NCI-H1105 treated with DMSO at 0.1 percent for 48 hours (cell line): ENCODE results near the gene TMC4.
"Not testable (repeated sequence)": the region's sequence is repeated elsewhere in the genome, so short reads cannot be mapped to it uniquely, and the experiment has no call there.

Source experiments
- DNase-seq: peaks from one replicate; lab custom pipeline; 2025; lab: John Stamatoyannopoulos, UW

The TMC4 gene

GRCh38 chr19:54204767-54205468, 32.0 kb upstream of the TMC4 start:
- DNase-seq = no peak

GRCh38 chr19:54203151-54203611, 30.2 kb upstream of the TMC4 start:
- no peak for DNase-seq

DNA sequence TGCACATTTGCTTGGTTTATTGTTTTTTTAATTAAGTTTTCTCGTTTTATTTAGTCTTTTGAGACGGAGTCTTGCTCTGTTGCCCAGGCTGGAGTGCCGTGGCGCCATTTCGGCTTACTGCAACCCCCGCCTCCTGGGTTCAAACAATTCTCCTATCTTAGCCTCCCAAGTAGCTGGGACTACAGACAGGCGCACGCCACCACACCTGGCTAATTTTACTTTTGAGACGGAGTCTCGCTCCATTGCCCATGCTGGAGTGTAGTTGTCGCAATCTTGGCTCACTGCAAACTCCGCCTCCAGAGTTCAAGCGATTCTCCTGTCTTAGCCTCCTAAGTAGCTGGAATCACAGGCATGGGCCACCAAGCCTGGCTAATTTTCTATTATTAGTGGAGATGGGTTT, 29.0 kb upstream of the TMC4 start:
- DNase-seq = no peak

- DNase-seq = no peak
These were observed 28.3 kb upstream of the TMC4 start for GRCh38 chr19:54201172-54201701.

DNA sequence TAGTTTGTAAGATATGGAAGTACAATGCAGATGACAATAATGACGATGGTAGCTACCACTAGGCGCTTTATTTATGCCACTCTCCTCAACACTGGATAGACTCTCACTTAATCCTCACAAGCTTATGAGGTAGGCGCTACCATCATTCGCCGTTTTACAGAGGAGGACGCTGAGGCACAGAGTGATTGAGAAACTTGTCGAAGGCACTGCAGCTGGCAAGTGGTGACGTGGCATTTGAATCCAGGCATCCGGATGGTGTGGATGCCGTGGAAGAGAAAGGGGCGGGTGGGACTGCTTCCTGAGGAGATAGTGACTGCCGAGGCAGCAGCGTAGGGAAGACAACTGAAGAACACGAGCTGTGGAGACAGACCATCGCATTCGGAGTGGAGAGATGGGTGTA, 26.4 kb upstream of the TMC4 start:
- no peak for DNase-seq

DNA sequence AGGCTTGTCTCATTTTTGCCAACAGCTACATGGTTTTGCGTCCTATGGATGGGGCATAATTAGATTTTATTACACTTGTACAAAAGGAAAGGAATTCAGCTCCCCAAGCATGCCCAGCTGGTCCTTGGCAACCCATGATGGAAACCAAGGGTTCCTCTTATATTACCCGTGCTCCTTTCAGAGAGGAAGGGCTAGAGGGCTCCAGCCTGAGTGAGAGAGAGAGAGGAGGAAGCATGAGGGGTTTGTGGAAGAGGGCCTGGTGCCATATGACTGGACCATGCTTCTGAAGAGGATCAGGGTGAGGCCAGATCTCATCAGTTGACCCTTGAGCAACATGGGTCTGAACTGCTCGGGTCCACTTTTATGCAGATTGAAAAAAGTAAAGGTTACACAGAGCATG, 24.2 kb upstream of the TMC4 start:
- no peak for DNase-seq

DNA sequence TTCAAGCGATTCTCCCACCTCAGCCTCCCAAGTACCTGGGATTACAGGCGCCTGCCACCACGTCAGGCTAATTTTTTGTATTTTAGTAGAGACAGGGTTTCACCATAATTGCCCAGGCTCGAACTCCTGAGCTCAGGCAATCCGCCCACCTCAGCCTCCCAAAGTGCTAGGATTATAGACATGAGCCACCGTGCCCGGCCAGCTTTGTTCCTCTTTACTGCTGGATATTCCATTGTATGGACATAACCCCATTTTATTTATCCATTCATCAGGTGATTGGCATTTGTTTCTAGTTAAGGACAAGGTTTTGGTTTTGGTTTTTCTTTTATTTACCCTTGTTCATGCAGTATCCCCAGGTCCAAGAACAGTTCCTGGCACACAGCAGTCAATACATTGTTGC, 23.6 kb upstream of the TMC4 start:
- DNase-seq = no peak

DNA sequence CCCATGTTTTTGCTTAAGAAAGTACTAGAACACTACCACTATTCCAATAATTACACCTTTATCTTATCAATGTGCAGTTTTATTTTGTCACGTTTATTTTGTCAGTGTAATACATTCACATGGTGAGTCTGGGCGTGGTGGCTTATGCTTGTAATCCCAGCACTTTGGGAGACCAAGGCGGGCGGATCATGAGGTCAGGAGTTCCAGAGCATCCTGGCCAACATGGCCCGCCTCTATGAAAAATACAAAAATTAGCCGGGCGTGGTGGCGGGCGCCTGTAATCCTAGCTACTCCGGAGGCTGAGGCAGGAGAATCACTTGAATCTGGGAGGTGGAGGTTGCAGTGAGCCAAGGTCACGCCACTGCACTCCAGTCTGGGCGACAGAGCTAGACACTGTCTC, 21.5 kb upstream of the TMC4 start:
- not testable (repeated sequence) for DNase-seq

DNA sequence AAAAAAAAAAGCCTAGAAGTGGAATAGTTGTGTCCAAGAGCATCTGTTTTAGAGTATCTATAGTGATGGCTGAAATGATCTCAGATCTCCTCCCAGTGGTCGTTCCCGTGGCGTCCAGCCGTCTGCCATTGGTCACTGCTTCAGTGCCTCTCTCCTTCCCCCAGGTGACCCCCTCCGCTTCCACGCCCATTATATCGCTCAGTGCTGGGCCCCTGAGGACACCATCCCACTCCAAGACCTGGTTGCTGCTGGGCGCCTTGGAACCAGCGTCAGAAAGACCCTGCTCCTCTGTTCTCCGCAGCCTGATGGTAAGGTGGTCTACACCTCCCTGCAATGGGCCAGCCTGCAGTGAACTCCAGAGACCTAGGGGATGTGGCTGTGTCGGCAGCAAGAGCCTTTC, 20.1 kb upstream of the TMC4 start:
- DNase-seq = no peak

- DNase-seq = no peak
These were observed 19.0 kb upstream of the TMC4 start for GRCh38 chr19:54191811-54192453.

DNA sequence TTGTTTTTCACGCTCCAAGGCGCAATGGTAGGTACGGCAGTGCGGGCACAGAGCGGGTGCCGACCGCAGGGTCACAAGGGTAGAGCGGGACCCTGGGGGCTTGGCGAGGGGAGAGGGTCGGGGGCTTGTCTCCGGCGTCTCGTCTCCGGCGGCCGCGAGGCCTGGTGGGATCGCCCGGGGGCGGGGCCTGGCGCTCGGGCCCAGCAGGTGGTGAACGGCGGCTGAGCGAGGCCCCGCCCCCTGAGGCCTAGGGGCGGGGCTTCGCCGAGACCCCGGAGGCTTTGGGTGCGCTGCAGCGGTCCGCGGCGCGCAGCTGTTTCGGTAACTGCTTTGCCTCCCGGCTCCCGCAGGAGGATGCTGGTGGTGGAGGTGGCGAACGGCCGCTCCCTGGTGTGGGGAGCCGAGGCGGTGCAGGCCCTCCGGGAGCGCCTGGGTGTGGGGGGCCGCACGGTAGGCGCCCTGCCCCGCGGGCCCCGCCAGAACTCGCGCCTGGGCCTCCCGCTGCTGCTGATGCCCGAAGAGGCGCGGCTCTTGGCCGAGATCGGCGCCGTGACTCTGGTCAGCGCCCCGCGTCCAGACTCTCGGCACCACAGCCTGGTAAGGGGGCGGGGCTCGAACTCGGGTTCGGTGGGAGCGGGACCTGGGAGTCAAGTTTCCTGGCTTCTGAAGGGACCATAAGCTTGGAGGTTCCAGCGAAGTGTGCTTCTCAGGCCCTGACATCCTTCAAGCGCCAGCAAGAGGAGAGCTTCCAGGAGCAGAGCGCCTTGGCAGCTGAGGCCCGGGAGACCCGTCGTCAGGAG, 18.3 kb upstream of the TMC4 start, which contains the start of gene TSEN34:
TSS of gene TSEN34 (plus strand) at position 298 of the 800 bp plus-strand sequence. CDS start at position 355, 57 bp downstream.
- DNase-seq = peak; percentile 89

GRCh38 chr19:54190503-54191010, 17.6 kb upstream of the TMC4 start:
- DNase-seq = peak; percentile 99

- DNase-seq = peak; percentile 100
These were observed 17.0 kb upstream of the TMC4 start for GRCh38 chr19:54189735-54190502.

DNA sequence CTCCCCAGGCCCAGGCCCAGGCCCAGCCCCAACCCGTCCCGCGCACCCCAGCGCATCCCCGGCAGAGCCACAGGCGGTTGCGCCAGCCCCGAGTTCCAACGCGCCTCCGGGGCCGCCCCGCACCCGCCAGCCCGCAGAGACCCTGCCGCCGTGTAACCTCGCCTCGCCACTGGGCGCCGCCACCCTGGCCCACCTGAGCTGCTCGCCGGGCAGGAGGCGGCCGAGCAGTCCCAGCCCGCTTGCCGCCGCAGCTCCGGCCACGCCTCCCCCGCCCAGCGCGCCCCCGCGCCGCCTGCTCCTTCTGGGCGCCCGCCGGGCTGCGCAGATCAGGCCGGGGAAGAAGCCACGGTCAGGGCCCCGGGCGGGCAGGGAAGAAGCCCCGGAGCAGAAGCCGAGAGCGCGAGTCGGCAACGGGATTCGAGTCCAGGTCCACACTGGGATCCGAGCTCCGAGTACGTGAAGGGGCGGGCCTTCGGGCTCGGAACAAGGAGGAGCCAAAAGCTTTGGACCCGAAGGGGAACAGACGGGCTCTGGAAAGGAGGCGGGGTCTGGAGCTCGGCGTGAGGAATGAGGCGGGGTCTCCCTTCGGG, 16.3 kb upstream of the TMC4 start, which contains the start of gene MBOAT7:
TSS of gene MBOAT7 (minus strand) at position 436 of the 590 bp plus-strand sequence. CDS start 1,072 bp downstream, outside the sequence.
- no peak for DNase-seq

DNA sequence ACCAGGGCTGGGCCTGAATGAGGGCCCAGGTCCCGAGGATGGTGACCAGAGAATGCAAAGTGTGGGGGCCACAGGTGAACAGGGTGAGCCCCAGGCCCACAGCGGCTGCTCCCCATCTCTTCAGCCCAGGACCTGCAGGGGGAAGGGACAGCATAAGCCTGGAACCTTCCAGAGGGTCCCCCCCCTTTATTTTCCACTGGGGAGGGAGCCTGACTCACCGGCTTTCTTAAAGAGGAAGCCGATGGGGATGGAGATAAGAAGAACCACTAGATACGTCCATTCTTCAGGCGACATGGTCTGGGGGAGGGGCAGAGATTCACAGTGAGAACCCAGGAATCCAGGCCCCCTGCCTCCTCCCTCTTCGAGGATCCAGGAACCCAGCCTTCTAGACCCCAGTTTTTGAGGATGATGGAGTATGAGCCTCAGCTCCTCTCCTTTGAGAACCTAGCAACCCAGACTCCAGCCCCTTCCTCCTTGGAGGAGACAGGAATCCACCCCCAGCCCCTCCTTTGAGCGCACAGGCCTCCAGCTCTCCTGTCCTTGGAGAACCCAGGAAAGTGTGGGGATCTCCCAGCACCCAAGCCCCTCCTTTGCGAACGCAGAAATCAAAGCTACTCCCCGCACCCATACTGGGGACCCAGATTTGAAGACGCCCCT, 15.4 kb upstream of the TMC4 start:
- DNase-seq = no peak

DNA sequence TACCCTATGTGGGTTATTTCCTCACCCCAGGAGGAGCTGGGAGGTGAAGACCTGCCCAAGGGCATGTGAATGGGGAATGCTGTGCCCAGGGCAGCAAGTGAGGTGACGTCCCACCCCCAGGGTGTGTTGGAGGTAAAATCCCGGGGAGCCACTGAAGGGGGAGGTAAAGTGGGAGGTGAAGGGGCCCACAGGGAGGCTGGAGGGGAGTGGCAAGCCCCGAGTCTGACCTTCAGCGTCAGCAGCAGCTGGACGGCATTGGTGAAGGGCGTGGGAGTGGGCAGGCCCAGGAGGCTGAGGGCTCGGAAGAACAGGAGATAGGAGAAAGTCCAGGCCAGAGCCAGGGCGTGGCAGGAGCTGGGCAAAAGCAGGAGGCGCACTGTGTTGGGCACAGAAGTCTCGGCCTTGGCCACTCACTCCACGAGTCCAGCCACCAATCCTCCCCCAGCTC, 14.0 kb upstream of the TMC4 start:
- no peak for DNase-seq

DNA sequence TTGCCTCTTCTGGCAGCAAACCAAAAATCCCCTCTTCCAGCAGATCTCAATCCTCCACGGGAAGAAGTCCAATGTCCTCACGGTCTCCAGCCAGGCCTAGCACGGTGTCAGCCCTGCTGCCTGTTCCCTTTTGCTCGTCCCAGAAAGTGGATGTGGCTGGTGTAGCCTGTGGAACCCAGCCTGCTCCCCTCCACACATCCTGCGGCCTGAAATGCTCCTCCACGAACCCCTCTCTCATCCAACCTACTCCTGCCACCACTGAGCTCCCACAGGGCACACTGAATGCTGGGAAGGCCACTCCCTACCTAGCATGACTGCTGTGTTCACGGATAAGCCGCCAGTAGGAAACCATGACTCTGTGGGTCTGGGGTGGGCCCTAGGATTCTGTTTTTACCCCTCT, 13.4 kb upstream of the TMC4 start:
- DNase-seq = no peak

DNA sequence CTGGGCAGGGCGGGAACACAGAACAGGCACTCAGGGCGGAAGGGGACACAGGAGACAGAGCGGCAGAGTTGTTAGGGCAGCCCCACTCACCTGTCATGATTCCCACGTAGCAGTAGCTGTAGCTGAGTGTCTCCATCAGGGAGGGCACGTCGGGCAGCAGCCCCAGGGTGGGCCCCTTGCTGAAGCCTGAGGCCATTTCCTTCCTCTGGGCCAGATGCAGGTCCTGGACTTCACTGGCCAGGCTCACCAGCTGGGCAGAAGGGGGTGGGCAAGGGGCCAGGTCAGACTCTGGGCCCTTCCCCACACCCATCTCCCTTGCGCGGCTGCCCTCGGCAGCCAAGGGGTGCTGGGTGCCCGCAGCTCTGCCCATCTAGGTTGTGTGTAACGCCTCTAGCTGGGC, 10.5 kb upstream of the TMC4 start:
- no peak for DNase-seq

- not testable (repeated sequence) for DNase-seq
These were observed 8.9 kb upstream of the TMC4 start for GRCh38 chr19:54181894-54182293.

GRCh38 chr19:54180691-54181091, 7.7 kb upstream of the TMC4 start:
- DNase-seq = no peak
